ENCODE measurements around the gene EVA1C. TPM values are rescaled to one million over a fixed set of nuclear protein-coding genes. Genes with fewer than 3 reads are reported as not detected.

The EVA1C gene, protein sequence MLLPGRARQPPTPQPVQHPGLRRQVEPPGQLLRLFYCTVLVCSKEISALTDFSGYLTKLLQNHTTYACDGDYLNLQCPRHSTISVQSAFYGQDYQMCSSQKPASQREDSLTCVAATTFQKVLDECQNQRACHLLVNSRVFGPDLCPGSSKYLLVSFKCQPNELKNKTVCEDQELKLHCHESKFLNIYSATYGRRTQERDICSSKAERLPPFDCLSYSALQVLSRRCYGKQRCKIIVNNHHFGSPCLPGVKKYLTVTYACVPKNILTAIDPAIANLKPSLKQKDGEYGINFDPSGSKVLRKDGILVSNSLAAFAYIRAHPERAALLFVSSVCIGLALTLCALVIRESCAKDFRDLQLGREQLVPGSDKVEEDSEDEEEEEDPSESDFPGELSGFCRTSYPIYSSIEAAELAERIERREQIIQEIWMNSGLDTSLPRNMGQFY
- 10 to 100 TPM; 13.7 to 27.8 (median 15.3) TPM for total RNA-seq
- long read RNA-seq, donor 1, transcript EVA1C-201 (8 exons, 1,998 nt): major isoform, 5 of 18 reads
- long read RNA-seq, donor 1, partial matches to known transcripts: 0 of 18 reads
- long read RNA-seq, donor 1, other reads (novel, unspliced or antisense): 8 of 18 reads
- long read RNA-seq, donor 2, partial matches to known transcripts: 3 of 8 reads
- long read RNA-seq, donor 2, other reads (novel, unspliced or antisense): 3 of 8 reads

DNA sequence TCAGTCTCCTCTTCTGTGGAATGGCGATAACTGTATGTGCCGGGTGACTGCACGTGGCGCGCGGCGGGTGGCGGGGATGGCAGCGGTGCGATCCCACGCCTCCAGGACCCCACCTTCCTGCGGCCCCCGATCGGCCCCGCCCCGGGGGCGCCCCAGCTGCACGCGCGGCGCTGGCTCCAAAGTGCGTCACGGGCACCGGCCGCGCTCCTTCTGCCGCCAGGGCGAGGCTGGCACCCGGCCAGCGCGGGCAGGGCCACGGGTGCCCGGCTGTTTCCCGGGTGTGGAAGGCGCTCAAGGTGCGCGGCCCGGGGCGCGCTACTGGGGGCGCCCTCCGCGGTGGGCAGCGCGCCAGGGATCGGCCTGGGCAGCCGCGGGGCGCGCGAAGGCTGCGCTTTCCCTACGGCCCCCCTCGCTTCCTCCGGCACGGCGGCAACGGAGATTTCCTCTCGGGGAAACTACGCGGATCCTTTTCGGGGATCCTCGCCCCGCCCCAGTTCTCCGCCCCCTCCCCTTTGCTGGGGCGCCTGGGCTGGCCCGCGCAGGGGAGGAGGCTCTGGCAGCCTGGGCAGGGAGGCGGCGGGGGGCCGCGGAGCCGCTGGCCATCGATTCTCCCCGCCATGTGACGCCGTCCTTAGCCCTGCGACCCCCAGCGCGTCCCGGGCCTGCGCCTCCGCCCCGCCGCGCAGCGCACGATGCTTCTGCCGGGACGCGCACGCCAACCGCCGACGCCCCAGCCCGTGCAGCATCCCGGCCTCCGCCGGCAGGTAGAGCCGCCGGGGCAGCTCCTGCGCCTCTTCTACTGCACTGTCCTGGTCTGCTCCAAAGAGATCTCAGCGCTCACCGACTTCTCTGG lies at the start of gene EVA1C:
EVA1C (plus strand) TSS at position 545 of the 853 bp plus-strand sequence; CDS start at position 693, 148 bp downstream.
- Histone ChIP-seq H3K4me3 (peak within 1 kb of the TSS; percentile 23), H3K4me1 (ENCODE audit: low read depth) (peaks cover 21% of the 10 kb centered on the region), H3K9me3 (no peaks in the 10 kb centered on the region), H3K36me3 (ENCODE audit: low read depth) (no peaks in the 10 kb centered on the region)
- DNase-seq: peak; percentile 68 to 86 (median 81)
- intact Hi-C loops (cut with DNase I, micrococcal nuclease): loop anchor here in 1 of 2 donors (10.0 kb wide), 2 partner anchors 162 to 192 kb away; no protein-coding TSS in a partner anchor
- no peak for TF ChIP-seq CTCF (IDR thresholded peaks at IDR 0.05)
- ATAC-seq: peak; percentile 75

- no peak for TF ChIP-seq CTCF (IDR thresholded peaks at IDR 0.05)
- intact Hi-C loops (cut with DNase I, micrococcal nuclease): no loop called here
- DNase-seq (peak in 2 of 3 donors; percentile 63 to 66), ATAC-seq (peak; percentile 91)
- Histone ChIP-seq H3K9me3 (no peaks in the 10 kb centered on the region), H3K36me3 (ENCODE audit: low read depth) (no peaks in the 10 kb centered on the region), H3K4me1 (ENCODE audit: low read depth) (peaks cover 5% of the 10 kb centered on the region), H3K4me3 (no peak overlapping the region)
Observed at GRCh38 chr21:32364387-32364786, 48.1 kb upstream of the EVA1C start.

GRCh38 chr21:32364796-32365195 lies 47.7 kb upstream of the EVA1C start:
- TF ChIP-seq CTCF (IDR thresholded peaks at IDR 0.05): no peak
- ATAC-seq (peak; percentile 57), DNase-seq (no peak)
- Histone ChIP-seq H3K4me3 (no peak overlapping the region), H3K36me3 (ENCODE audit: low read depth) (no peaks in the 10 kb centered on the region), H3K4me1 (ENCODE audit: low read depth) (peaks cover 5% of the 10 kb centered on the region), H3K9me3 (no peaks in the 10 kb centered on the region)
- intact Hi-C loops (cut with DNase I, micrococcal nuclease): no loop called here

DNA sequence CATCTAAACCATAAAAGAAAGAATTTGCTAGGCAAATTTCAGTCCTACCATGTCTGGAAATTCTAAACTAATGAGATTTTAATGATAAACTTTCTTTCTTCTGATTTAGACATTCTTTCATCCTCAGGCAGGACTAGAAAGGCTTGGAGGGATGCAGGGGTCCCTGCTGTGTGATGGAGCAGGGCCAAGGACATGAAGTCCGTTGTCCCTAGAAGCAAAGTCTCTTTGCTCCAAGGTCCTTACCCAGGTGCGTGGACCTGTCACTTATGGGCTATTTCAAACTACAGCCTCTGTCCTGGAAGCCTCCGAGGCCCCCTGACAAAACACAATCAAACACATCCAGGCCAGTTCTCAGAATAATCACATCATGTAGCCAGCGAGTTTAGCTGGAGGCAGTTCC lies 46.3 kb upstream of the EVA1C start:
- peaks cover 5% of the 10 kb centered on the region for H3K4me1 ChIP-seq (ENCODE audit: low read depth)

More for the DNA sequence above, 46.3 kb upstream of the EVA1C start:
- DNase-seq (no peak), ATAC-seq (no peak)
- intact Hi-C loops (cut with DNase I, micrococcal nuclease): no loop called here
- H3K9me3 ChIP-seq: no peaks in the 10 kb centered on the region
- TF ChIP-seq CTCF (IDR thresholded peaks at IDR 0.05): no peak
- no peak overlapping the region for H3K4me3 ChIP-seq
- H3K36me3 ChIP-seq (ENCODE audit: low read depth): no peaks in the 10 kb centered on the region

All from mucosa of descending colon (tissue), 3 donors.